ENCODE data around the gene RNF208.

- TF ChIP-seq EZH2phosphoT487 (conservative IDR thresholded peaks at IDR 0.05; ENCODE audit: low read length): no peak
- no peak for TF ChIP-seq CTCF (IDR thresholded peaks at IDR 0.05; ENCODE audit: insufficient read depth, low read length, poor library complexity, severe bottlenecking)
Observed at GRCh38 chr9:137180491-137180890, 41.5 kb downstream of the RNF208 start.
